MM.1S (cell line): ENCODE results near the gene IL11.

Source experiments
- DNase-seq: peaks from one replicate; pipeline ENCODE4 v3.0.0-alpha.2; 2015
- H2AFZ ChIP-seq: fragments of 300-600 bp; sonication (generic); 2 replicates; pipeline ENCODE4 v1.6.0; 2016; ENCODE audit warnings: antibody characterized with exemption, low read length
- H3F3A ChIP-seq: fragments of 300-600 bp; sonication (generic); 2 replicates; pipeline ENCODE4 v1.6.1; 2016; ENCODE audit warnings: mild to moderate bottlenecking, antibody characterized with exemption, low read length, moderate library complexity, mixed read lengths; ENCODE audit not compliant: insufficient read depth
- H3K27ac ChIP-seq: fragments of 300-600 bp; sonication (generic); 2 replicates; pipeline ENCODE4 v1.5.1; 2016; ENCODE audit warnings: mild to moderate bottlenecking, low read length
- H3K27me3 ChIP-seq: fragments of 300-600 bp; sonication (generic); replicated peaks from 2 replicates; pipeline ENCODE4 v1.6.0; 2016; ENCODE audit warnings: low read length; ENCODE audit not compliant: insufficient read depth
- H3K36me3 ChIP-seq: fragments of 300-600 bp; sonication (generic); replicated peaks from 2 replicates; pipeline ENCODE4 v1.6.1; 2016; ENCODE audit warnings: mild to moderate bottlenecking, low read length, mixed read lengths; ENCODE audit not compliant: insufficient read depth
- H3K4me1 ChIP-seq: fragments of 300-600 bp; sonication (generic); 2 replicates; pipeline ENCODE4 v1.6.1; 2016; ENCODE audit warnings: low read length, mixed read lengths
- H3K4me2 ChIP-seq: fragments of 300-600 bp; sonication (generic); 2 replicates; pipeline ENCODE4 v1.6.0; 2016; ENCODE audit warnings: low read depth, low read length
- H3K4me3 ChIP-seq: fragments of 300-600 bp; sonication (generic); 2 replicates; pipeline ENCODE4 v1.5.1; 2016; ENCODE audit warnings: low read length, mixed read lengths
- H3K79me2 ChIP-seq: fragments of 300-600 bp; sonication (generic); 2 replicates; pipeline ENCODE4 v1.6.1; 2016; ENCODE audit warnings: mixed run types, low read length, mixed read lengths
- H3K9ac ChIP-seq: fragments of 300-600 bp; sonication (generic); 2 replicates; pipeline ENCODE4 v1.6.1; 2016; ENCODE audit warnings: low read length, mixed read lengths
- H3K9me2 ChIP-seq: fragments of 300-600 bp; sonication (generic); replicated peaks from 2 replicates; pipeline ENCODE4 v1.6.1; 2016; ENCODE audit warnings: mild to moderate bottlenecking, low read length, mixed read lengths; ENCODE audit not compliant: insufficient read depth
- H3K9me3 ChIP-seq: fragments of 300-600 bp; sonication (generic); replicated peaks from 2 replicates; pipeline ENCODE4 v1.6.1; 2016; ENCODE audit warnings: mild to moderate bottlenecking, low read length, mixed read lengths; ENCODE audit not compliant: insufficient read depth
- H4K20me1 ChIP-seq: fragments of 300-600 bp; sonication (generic); 2 replicates; pipeline ENCODE4 v1.6.1; 2016; ENCODE audit warnings: mild to moderate bottlenecking, low read length, moderate library complexity, mixed read lengths; ENCODE audit not compliant: insufficient read depth
- EZH2 ChIP-seq: fragments of 300-600 bp; sonication (generic); optimal IDR thresholded peaks from 2 replicates; pipeline ENCODE3; 2017; ENCODE audit warnings: low read depth, mild to moderate bottlenecking, antibody characterized with exemption, low read length, mixed read lengths
- EZH2phosphoT487 ChIP-seq: fragments of 300-600 bp; sonication (generic); IDR thresholded peaks from 2 replicates; pipeline ENCODE4 v1.6.1; 2018; ENCODE audit warnings: antibody characterized with exemption, low read length
- TF ChIP-seq, protein P1 (sequence below): fragments of 300-600 bp; sonication (generic); IDR thresholded peaks from 2 replicates; pipeline ENCODE4 v1.5.1; 2016; ENCODE audit warnings: antibody characterized with exemption, low read length, mixed read lengths

Gene IL11

GRCh38 chr19:55339889-55340783 lies 30.1 kb downstream of the IL11 start:
- Histone ChIP-seq H3K4me2 (peak overlapping the region; percentile 99), H3K36me3 (no peaks in the 10 kb centered on the region; the same call in 1 of the 2 replicates), H3K9ac (peak overlapping the region; percentile 99), H3K79me2 (peaks cover 24% of the 10 kb centered on the region), H3K9me2 (no peaks in the 10 kb centered on the region), H3F3A (peaks cover 8% of the 10 kb centered on the region; the same call in 1 of the 2 replicates), H4K20me1 (no peaks in the 10 kb centered on the region), H3K27ac (peak overlapping the region; percentile 83), H2AFZ (no peak overlapping the region), H3K4me1 (peaks cover 5% of the 10 kb centered on the region; the same call in 1 of the 2 replicates), H3K4me3 (peak overlapping the region; percentile 95), H3K27me3 (peaks cover 10% of the 10 kb centered on the region), H3K9me3 (no peaks in the 10 kb centered on the region)
- no peak for TF ChIP-seq EZH2phosphoT487
- TF ChIP-seq, protein P1, sequence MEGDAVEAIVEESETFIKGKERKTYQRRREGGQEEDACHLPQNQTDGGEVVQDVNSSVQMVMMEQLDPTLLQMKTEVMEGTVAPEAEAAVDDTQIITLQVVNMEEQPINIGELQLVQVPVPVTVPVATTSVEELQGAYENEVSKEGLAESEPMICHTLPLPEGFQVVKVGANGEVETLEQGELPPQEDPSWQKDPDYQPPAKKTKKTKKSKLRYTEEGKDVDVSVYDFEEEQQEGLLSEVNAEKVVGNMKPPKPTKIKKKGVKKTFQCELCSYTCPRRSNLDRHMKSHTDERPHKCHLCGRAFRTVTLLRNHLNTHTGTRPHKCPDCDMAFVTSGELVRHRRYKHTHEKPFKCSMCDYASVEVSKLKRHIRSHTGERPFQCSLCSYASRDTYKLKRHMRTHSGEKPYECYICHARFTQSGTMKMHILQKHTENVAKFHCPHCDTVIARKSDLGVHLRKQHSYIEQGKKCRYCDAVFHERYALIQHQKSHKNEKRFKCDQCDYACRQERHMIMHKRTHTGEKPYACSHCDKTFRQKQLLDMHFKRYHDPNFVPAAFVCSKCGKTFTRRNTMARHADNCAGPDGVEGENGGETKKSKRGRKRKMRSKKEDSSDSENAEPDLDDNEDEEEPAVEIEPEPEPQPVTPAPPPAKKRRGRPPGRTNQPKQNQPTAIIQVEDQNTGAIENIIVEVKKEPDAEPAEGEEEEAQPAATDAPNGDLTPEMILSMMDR = no peak
- no peak for TF ChIP-seq EZH2
- peak; percentile 19 for DNase-seq

DNA sequence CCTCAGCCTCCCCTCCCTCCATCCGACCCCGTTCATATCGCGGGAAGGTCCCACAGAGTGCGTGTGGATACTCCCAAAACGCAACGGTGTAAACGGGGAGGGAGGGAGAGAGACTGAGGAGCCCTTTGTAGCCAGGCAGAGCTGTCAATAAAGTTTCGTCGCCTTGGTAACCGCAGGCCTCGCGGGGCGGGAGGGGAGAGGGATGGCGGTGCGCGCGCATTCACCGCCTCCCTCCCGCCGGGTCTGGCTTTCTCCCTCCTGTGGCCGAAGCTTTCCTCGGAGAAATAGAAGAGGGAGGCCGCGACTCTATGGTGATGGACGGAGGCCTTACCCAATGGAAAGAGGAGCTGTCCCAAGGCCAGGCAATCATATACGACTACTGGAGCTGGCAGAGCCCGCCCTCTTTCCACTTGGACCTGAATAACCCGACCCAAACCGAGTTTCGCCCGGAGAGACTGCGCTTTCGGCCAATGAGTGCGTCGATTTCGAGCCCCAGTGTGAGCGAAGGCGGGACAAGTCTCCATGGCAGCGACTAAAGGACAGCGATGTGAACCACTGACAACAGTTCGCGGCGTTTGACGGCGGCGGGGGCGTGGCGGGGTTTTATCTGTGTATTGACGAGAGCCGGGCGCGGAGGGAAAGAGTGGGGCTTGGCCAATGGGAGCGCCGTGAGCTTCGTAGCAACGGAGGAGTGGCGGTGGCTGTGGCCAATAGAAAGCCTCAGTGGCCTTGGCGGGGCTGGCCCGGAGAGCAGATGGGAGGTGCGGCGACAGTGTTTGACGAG lies 31.0 kb downstream of the IL11 start, which contains the start of gene KMT5C:
Gene KMT5C (plus strand): TSS at position 772 of the 784 bp plus-strand sequence. CDS start 2,061 bp downstream, outside the sequence.
- Histone ChIP-seq H3K9me2 (no peaks in the 10 kb centered on the region), H3K9me3 (no peaks in the 10 kb centered on the region), H3K36me3 (no peaks in the 10 kb centered on the region; the same call in 1 of the 2 replicates), H3K79me2 (peaks cover 24% of the 10 kb centered on the region), H3K27me3 (peaks cover 10% of the 10 kb centered on the region), H2AFZ (peak within 1 kb of the TSS; percentile 69), H3K4me3 (peak within 1 kb of the TSS; percentile 95), H3K4me2 (peak within 1 kb of the TSS; percentile 99), H4K20me1 (no peaks in the 10 kb centered on the region), H3K4me1 (peaks cover 5% of the 10 kb centered on the region; the same call in 1 of the 2 replicates), H3K9ac (peak within 1 kb of the TSS; percentile 99), H3K27ac (peak within 1 kb of the TSS; percentile 99), H3F3A (peaks cover 8% of the 10 kb centered on the region; the same call in 1 of the 2 replicates)
- no peak for TF ChIP-seq EZH2
- no peak for TF ChIP-seq EZH2phosphoT487
- TF ChIP-seq, protein P1 = peak; percentile 16; the same call in 1 of the 2 replicates
- peak; percentile 100 for DNase-seq

DNA sequence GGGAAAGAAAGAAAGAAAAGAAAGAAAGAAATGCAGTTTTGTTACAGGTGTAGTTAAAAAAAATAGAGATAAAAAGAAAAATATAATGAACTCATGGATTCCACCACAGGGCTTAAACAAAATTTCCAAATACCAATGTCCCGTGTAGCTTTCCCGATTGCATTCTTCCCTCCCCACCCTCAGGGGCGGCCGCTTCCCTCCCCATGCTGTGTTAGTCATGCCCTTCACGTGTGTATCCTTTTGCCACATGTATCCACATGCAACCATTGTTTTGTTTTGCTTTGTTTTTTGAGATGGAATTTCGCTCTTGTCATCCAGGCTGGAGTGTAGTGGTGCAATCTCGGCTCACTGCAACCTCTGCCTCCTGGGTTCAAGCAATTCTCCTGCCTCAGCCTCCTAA lies 34.2 kb downstream of the IL11 start:
- Histone ChIP-seq H3K27ac (no peak overlapping the region), H3K9me3 (no peaks in the 10 kb centered on the region), H4K20me1 (no peaks in the 10 kb centered on the region), H3K9me2 (no peaks in the 10 kb centered on the region), H3K9ac (no peak overlapping the region), H3K4me2 (no peak overlapping the region), H3K27me3 (peaks cover 16% of the 10 kb centered on the region), H3K4me3 (no peak overlapping the region), H2AFZ (no peak overlapping the region), H3K36me3 (no peaks in the 10 kb centered on the region), H3F3A (peaks cover 8% of the 10 kb centered on the region; the same call in 1 of the 2 replicates), H3K4me1 (peaks cover 5% of the 10 kb centered on the region; the same call in 1 of the 2 replicates), H3K79me2 (peaks cover 11% of the 10 kb centered on the region)
- TF ChIP-seq EZH2phosphoT487 = no peak
- TF ChIP-seq, protein P1 = no peak
- no peak for TF ChIP-seq EZH2
- no peak for DNase-seq
